T-helper 2 cell treated with Interferon-gamma antibody and Interleukin-4, amounts not matched to agents 5 μg/mL and 100 μg/mL, for 36 hours (primary cell): Measurements from ENCODE around the gene DACT1.

ENCODE experiments used
- DNase-seq: peaks from one replicate; pipeline ENCODE4 v3.0.0; 2021; ENCODE audit warnings: low spot score
- H3K27ac Mint-ChIP-seq: one replicate; pipeline ENCODE4 v1.8.0; 2021; ENCODE audit warnings: mild to moderate bottlenecking, mixed read lengths
- H3K27me3 Mint-ChIP-seq: one replicate; pipeline ENCODE4 v1.8.0; 2021; ENCODE audit warnings: low read depth, mixed read lengths
- H3K36me3 Mint-ChIP-seq: one replicate; pipeline ENCODE4 v1.8.0; 2021; ENCODE audit warnings: low read depth, mixed read lengths
- H3K4me1 Mint-ChIP-seq: one replicate; pipeline ENCODE4 v1.8.0; 2021; ENCODE audit warnings: low read depth, mixed read lengths
- H3K4me3 Mint-ChIP-seq: one replicate; pipeline ENCODE4 v1.8.0; 2022; ENCODE audit warnings: mild to moderate bottlenecking, moderate library complexity, mixed read lengths
- H3K9me3 Mint-ChIP-seq: one replicate; pipeline ENCODE4 v1.8.0; 2021; ENCODE audit warnings: mixed read lengths

The DACT1 gene

GRCh38 chr14:58666737-58667136, 29.0 kb downstream of the DACT1 start:
- H3K9me3 Mint-ChIP-seq = no peaks in the 10 kb centered on the region
- H3K27ac Mint-ChIP-seq = no peak overlapping the region
- peaks cover 2% of the 10 kb centered on the region for H3K27me3 Mint-ChIP-seq
- DNase-seq = no peak
- peaks cover 23% of the 10 kb centered on the region for H3K4me1 Mint-ChIP-seq
- H3K4me3 Mint-ChIP-seq = no peak overlapping the region
- no peaks in the 10 kb centered on the region for H3K36me3 Mint-ChIP-seq

- Mint-ChIP-seq H3K36me3 (no peaks in the 10 kb centered on the region), H3K27ac (no peak overlapping the region), H3K27me3 (peaks cover 2% of the 10 kb centered on the region), H3K4me3 (no peak overlapping the region), H3K9me3 (no peaks in the 10 kb centered on the region), H3K4me1 (peaks cover 13% of the 10 kb centered on the region)
- DNase-seq = no peak
Measured at GRCh38 chr14:58667900-58668299, 30.1 kb downstream of the DACT1 start.

GRCh38 chr14:58668848-58669480, 31.2 kb downstream of the DACT1 start:
- Mint-ChIP-seq H3K27me3 (peaks cover 2% of the 10 kb centered on the region), H3K4me3 (no peak overlapping the region), H3K9me3 (no peaks in the 10 kb centered on the region), H3K36me3 (no peaks in the 10 kb centered on the region), H3K4me1 (peaks cover 6% of the 10 kb centered on the region), H3K27ac (no peak overlapping the region)
- DNase-seq = no peak

GRCh38 chr14:58669556-58670200, 31.9 kb downstream of the DACT1 start:
- Mint-ChIP-seq H3K27ac (no peak overlapping the region), H3K9me3 (no peaks in the 10 kb centered on the region), H3K4me1 (peaks cover 6% of the 10 kb centered on the region), H3K27me3 (peaks cover 2% of the 10 kb centered on the region), H3K36me3 (no peaks in the 10 kb centered on the region), H3K4me3 (no peak overlapping the region)
- no peak for DNase-seq

- peaks cover 3% of the 10 kb centered on the region for H3K4me1 Mint-ChIP-seq
- no peaks in the 10 kb centered on the region for H3K9me3 Mint-ChIP-seq
- no peak overlapping the region for H3K27ac Mint-ChIP-seq
- no peak overlapping the region for H3K4me3 Mint-ChIP-seq
- H3K36me3 Mint-ChIP-seq = no peaks in the 10 kb centered on the region
- H3K27me3 Mint-ChIP-seq = peaks cover 2% of the 10 kb centered on the region
- no peak for DNase-seq
Measured at GRCh38 chr14:58671024-58671423, 33.3 kb downstream of the DACT1 start.

GRCh38 chr14:58671436-58671835, 33.7 kb downstream of the DACT1 start:
- Mint-ChIP-seq H3K27me3 (peaks cover 2% of the 10 kb centered on the region), H3K4me1 (no peaks in the 10 kb centered on the region), H3K27ac (no peak overlapping the region), H3K4me3 (no peak overlapping the region), H3K36me3 (no peaks in the 10 kb centered on the region), H3K9me3 (no peaks in the 10 kb centered on the region)
- DNase-seq = no peak

GRCh38 chr14:58673722-58674121, 36.0 kb downstream of the DACT1 start:
- Mint-ChIP-seq H3K27ac (no peak overlapping the region), H3K27me3 (no peaks in the 10 kb centered on the region), H3K36me3 (no peaks in the 10 kb centered on the region), H3K9me3 (no peaks in the 10 kb centered on the region), H3K4me3 (no peak overlapping the region), H3K4me1 (no peaks in the 10 kb centered on the region)
- DNase-seq = no peak

- Mint-ChIP-seq H3K27me3 (no peaks in the 10 kb centered on the region), H3K27ac (no peak overlapping the region), H3K9me3 (no peaks in the 10 kb centered on the region), H3K4me3 (no peak overlapping the region), H3K36me3 (no peaks in the 10 kb centered on the region), H3K4me1 (no peaks in the 10 kb centered on the region)
- no peak for DNase-seq
Measured at GRCh38 chr14:58677001-58677400, 39.2 kb downstream of the DACT1 start.

GRCh38 chr14:58677517-58677916, 39.8 kb downstream of the DACT1 start:
- H3K27me3 Mint-ChIP-seq = no peaks in the 10 kb centered on the region
- no peaks in the 10 kb centered on the region for H3K9me3 Mint-ChIP-seq
- H3K4me1 Mint-ChIP-seq = no peaks in the 10 kb centered on the region
- no peaks in the 10 kb centered on the region for H3K36me3 Mint-ChIP-seq
- no peak for DNase-seq
- H3K4me3 Mint-ChIP-seq = no peak overlapping the region
- H3K27ac Mint-ChIP-seq = no peak overlapping the region

GRCh38 chr14:58677996-58678395, 40.2 kb downstream of the DACT1 start:
- Mint-ChIP-seq H3K27me3 (no peaks in the 10 kb centered on the region), H3K36me3 (no peaks in the 10 kb centered on the region)

GRCh38 chr14:58680698-58681097, 42.9 kb downstream of the DACT1 start:
- Mint-ChIP-seq H3K27ac (no peak overlapping the region), H3K4me3 (no peak overlapping the region), H3K36me3 (no peaks in the 10 kb centered on the region)

More at GRCh38 chr14:58677996-58678395, 40.2 kb downstream of the DACT1 start:
- Mint-ChIP-seq H3K9me3 (no peaks in the 10 kb centered on the region), H3K4me1 (no peaks in the 10 kb centered on the region), H3K4me3 (no peak overlapping the region), H3K27ac (no peak overlapping the region)
- DNase-seq = no peak

GRCh38 chr14:58687232-58687795, 49.6 kb downstream of the DACT1 start:
- Mint-ChIP-seq H3K9me3 (peaks cover 9% of the 10 kb centered on the region), H3K27me3 (no peaks in the 10 kb centered on the region), H3K4me1 (no peaks in the 10 kb centered on the region), H3K36me3 (no peaks in the 10 kb centered on the region), H3K27ac (no peak overlapping the region), H3K4me3 (no peak overlapping the region)
- DNase-seq = no peak

More at GRCh38 chr14:58680698-58681097, 42.9 kb downstream of the DACT1 start:
- Mint-ChIP-seq H3K4me1 (no peaks in the 10 kb centered on the region), H3K9me3 (no peaks in the 10 kb centered on the region), H3K27me3 (no peaks in the 10 kb centered on the region)
- DNase-seq = no peak

- Mint-ChIP-seq H3K27ac (no peak overlapping the region), H3K9me3 (peaks cover 9% of the 10 kb centered on the region), H3K4me1 (no peaks in the 10 kb centered on the region), H3K4me3 (no peak overlapping the region), H3K27me3 (no peaks in the 10 kb centered on the region), H3K36me3 (no peaks in the 10 kb centered on the region)
- no peak for DNase-seq
Measured at GRCh38 chr14:58690801-58691516, 53.2 kb downstream of the DACT1 start.

GRCh38 chr14:58693048-58693447, 55.3 kb downstream of the DACT1 start:
- DNase-seq = no peak
- Mint-ChIP-seq H3K27ac (no peak overlapping the region), H3K9me3 (peaks cover 6% of the 10 kb centered on the region), H3K36me3 (no peaks in the 10 kb centered on the region), H3K4me1 (no peaks in the 10 kb centered on the region), H3K4me3 (no peak overlapping the region), H3K27me3 (no peaks in the 10 kb centered on the region)
